K562 (cell line): ENCODE measurements around the gene EMP2. TPM values are rescaled to one million over a fixed set of nuclear protein-coding genes. Genes with fewer than 3 reads are reported as not detected.
A peak's percentile ranks its signal among the peaks of the same experiment; 100 is the strongest.

Source experiments
- AFF4 ChIP-seq: sonication (generic); formaldehyde crosslinking; IDR thresholded peaks from 2 replicates; pipeline ENCODE4 v1.8.0; 2023; ENCODE audit warnings: mild to moderate bottlenecking, missing genetic modification reagents
- CBX8 ChIP-seq: fragments of 200-600 bp; sonication (generic); IDR thresholded peaks from 2 replicates; pipeline ENCODE4 v1.6.1; 2012; ENCODE audit warnings: borderline replicate concordance, mixed run types, low read depth, mild to moderate bottlenecking, moderate library complexity, mixed read lengths, low read length, control low read depth, inconsistent platforms; ENCODE audit not compliant: poor library complexity, severe bottlenecking; ENCODE audit errors: extremely low read depth
- CHD1 ChIP-seq: fragments of 200-600 bp; sonication (generic); IDR thresholded peaks from one replicate; pipeline ENCODE4 v1.6.1; 2012; ENCODE audit warnings: mild to moderate bottlenecking, moderate library complexity, low read length, inconsistent platforms
- CREB3L1 ChIP-seq: fragments of 450-650 bp; IDR thresholded peaks from 2 replicates; pipeline ENCODE4 v1.6.1; 2014; ENCODE audit warnings: low read depth, mild to moderate bottlenecking, moderate library complexity, borderline replicate concordance
- EP300 ChIP-seq: IDR thresholded peaks from 2 replicates; pipeline ENCODE4 v1.6.1; 2012; ENCODE audit warnings: low read length, improper control_type of control experiment
- ETV5 ChIP-seq: sonication (generic); formaldehyde crosslinking; IDR thresholded peaks from 2 replicates; pipeline ENCODE4 v1.4.0; 2020; ENCODE audit warnings: low read depth, mild to moderate bottlenecking, missing genetic modification reagents
- HMG20B ChIP-seq: fragments of 250-450 bp; sonication (Bioruptor Pico); IDR thresholded peaks from 2 replicates; pipeline ENCODE4 v1.5.0; 2021; ENCODE audit warnings: mild to moderate bottlenecking
- KLF1 ChIP-seq: fragments of 450-650 bp; IDR thresholded peaks from 2 replicates; pipeline ENCODE4 v1.6.1; 2016; ENCODE audit warnings: missing genetic modification characterization, missing compliant biosample characterization
- NCOA1 ChIP-seq: fragments of 450-650 bp; IDR thresholded peaks from 2 replicates; pipeline ENCODE4 v1.6.1; 2016; ENCODE audit warnings: low read depth
- NR4A1 ChIP-seq, 2 experiments: fragments of 250-450 bp in 1 of 2; fragments of 450-650 bp in 1 of 2; sonication (Bioruptor Pico) in 1 of 2; IDR thresholded peaks; 2 replicates each; pipeline versions ENCODE4 v1.4.0 to v1.6.1; 2016 to 2020; ENCODE audit warnings: mild to moderate bottlenecking in 2 of 2, missing compliant biosample characterization in 1 of 2, missing genetic modification characterization in 1 of 2, moderate library complexity in 1 of 2
- SLC30A9 ChIP-seq: fragments of 250-450 bp; sonication (Bioruptor Pico); IDR thresholded peaks from 2 replicates; pipeline ENCODE4 v1.8.0; 2022; ENCODE audit warnings: mild to moderate bottlenecking, moderate library complexity
- XRCC4 ChIP-seq: IDR thresholded peaks from one replicate; pipeline ENCODE4 v1.6.1; 2011; ENCODE audit not compliant: insufficient read depth, insufficient read length; ENCODE audit errors: extremely low read depth
- ZBTB8A ChIP-seq: fragments of 450-650 bp; IDR thresholded peaks from 2 replicates; pipeline ENCODE4 v1.6.1; 2018; ENCODE audit warnings: mild to moderate bottlenecking, moderate library complexity; ENCODE audit not compliant: partially characterized antibody
- ZNF445 ChIP-seq: fragments of 250-450 bp; sonication (Bioruptor Pico); IDR thresholded peaks from 2 replicates; pipeline ENCODE4 v1.4.0; 2020; ENCODE audit warnings: low read depth, mild to moderate bottlenecking, moderate library complexity
- polyA plus RNA-seq, 8 experiments: library from polyadenylated mRNA; depleted of rRNA in 4 of 8; stranded (reverse) in 5 of 8; unstranded in 3 of 8; fragments of >200 nt; fragmentation: Nextera tagmentation in 2 of 8; fragmentation: Illumina TruSeq in 1 of 8; extraction: Ambion mirVana in 2 of 8; extraction: Trizol in 1 of 8; gene quantifications; 2 replicates each; pipeline versions ENCODE4 v1.2.1 to v1.2.3, GENCODE V29; 2011 to 2014; ENCODE audit warnings: inconsistent platforms in 1 of 8, missing spikeins in 1 of 8
- total RNA-seq, 7 experiments: library from RNA; depleted of rRNA in 6 of 7; stranded (reverse); fragments of >200 nt in 6 of 7; fragmentation: Illumina TruSeq in 2 of 7; extraction: Trizol in 2 of 7; gene quantifications; 2 replicates each; pipeline versions ENCODE4 v1.2.1 to v1.2.3, GENCODE V29; 2011 to 2021; ENCODE audit warnings: low replicate concordance in 1 of 7
- TF ChIP-seq, protein P1 (sequence below): fragments of 450-650 bp; IDR thresholded peaks from 2 replicates; pipeline ENCODE4 v1.6.1; 2016; ENCODE audit warnings: mild to moderate bottlenecking
- TF ChIP-seq, protein P2 (sequence below): fragments of 250-450 bp; sonication (Bioruptor Pico); IDR thresholded peaks from 2 replicates; pipeline ENCODE4 v1.4.0; 2020; ENCODE audit warnings: borderline replicate concordance

Gene EMP2
- total and polyA plus RNA-seq, 9 of the 15 experiments (the other 6 are each of a cell fraction or from before 2014, with no cell fraction given), result 0.73 to 6.2 (median 3.1) TPM

DNA sequence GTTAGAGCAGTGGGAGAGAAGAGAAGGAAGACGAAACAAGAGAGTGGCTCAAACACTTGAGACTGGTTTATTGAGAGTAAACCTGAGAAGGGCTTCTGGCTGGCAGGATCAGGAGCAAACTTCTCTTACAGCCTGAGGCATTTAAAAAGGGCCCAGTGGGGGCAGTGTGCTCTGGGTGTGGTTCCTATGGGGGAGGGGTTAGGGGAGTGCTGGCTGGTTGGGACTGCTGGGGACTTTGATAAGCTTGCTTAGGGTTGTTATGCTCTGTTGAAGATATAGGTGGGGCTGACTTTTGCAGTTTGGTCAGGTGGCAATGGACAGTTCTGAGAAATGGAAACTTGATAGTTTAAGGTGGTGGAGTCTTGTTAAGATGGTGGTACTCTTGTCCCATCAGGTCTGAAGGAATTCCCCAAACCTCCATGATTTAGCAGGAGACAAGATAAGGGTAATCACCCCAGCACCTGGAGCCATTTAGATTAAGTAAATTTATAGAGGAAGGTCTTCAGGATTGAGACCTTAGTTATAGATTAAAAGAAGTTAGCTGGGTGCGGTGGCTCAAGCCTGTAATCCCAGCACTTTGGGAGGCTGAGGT lies 79.3 kb downstream of the EMP2 start (continued):
- TF ChIP-seq AFF4 (CRISPR knock-in tag) (no peak), NR4A1 (CRISPR knock-in tag; IDR thresholded peaks at IDR 0.05) (no peak), NR4A1 (tag; IDR thresholded peaks at IDR 0.05) (no peak), ZBTB8A (no peak), CREB3L1 (no peak), CBX8 (no peak), EP300 (peak; percentile 88), ETV5 (CRISPR knock-in tag) (no peak), XRCC4 (no peak), SLC30A9 (CRISPR knock-in tag) (no peak), CHD1 (no peak), KLF1 (tag) (peak; percentile 46; the same call in 1 of the 2 replicates), NCOA1 (peak; percentile 40; the same call in 1 of the 2 replicates), HMG20B (CRISPR knock-in tag) (no peak), ZNF445 (CRISPR knock-in tag) (no peak)
- TF ChIP-seq, protein P1, sequence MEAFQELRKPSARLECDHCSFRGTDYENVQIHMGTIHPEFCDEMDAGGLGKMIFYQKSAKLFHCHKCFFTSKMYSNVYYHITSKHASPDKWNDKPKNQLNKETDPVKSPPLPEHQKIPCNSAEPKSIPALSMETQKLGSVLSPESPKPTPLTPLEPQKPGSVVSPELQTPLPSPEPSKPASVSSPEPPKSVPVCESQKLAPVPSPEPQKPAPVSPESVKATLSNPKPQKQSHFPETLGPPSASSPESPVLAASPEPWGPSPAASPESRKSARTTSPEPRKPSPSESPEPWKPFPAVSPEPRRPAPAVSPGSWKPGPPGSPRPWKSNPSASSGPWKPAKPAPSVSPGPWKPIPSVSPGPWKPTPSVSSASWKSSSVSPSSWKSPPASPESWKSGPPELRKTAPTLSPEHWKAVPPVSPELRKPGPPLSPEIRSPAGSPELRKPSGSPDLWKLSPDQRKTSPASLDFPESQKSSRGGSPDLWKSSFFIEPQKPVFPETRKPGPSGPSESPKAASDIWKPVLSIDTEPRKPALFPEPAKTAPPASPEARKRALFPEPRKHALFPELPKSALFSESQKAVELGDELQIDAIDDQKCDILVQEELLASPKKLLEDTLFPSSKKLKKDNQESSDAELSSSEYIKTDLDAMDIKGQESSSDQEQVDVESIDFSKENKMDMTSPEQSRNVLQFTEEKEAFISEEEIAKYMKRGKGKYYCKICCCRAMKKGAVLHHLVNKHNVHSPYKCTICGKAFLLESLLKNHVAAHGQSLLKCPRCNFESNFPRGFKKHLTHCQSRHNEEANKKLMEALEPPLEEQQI, result peak; percentile 95
- TF ChIP-seq, protein P2, sequence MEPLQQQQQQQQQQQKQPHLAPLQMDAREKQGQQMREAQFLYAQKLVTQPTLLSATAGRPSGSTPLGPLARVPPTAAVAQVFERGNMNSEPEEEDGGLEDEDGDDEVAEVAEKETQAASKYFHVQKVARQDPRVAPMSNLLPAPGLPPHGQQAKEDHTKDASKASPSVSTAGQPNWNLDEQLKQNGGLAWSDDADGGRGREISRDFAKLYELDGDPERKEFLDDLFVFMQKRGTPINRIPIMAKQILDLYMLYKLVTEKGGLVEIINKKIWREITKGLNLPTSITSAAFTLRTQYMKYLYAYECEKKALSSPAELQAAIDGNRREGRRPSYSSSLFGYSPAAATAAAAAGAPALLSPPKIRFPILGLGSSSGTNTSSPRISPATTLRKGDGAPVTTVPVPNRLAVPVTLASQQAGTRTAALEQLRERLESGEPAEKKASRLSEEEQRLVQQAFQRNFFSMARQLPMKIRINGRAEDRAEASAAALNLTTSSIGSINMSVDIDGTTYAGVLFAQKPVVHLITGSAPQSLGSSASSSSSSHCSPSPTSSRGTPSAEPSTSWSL (CRISPR knock-in tag), result no peak
